C4-2B (cell line): ENCODE data around the gene MTUS2.

Experiments
- ZFX ChIP-seq: fragments of 450-650 bp; IDR thresholded peaks from 2 replicates; pipeline ENCODE4 v1.6.1; 2017
- TF ChIP-seq, protein P1 (sequence below): fragments of 450-650 bp; conservative IDR thresholded peaks from 2 replicates; pipeline ENCODE4 v1.5.1; 2017; ENCODE audit warnings: mild to moderate bottlenecking

DNA sequence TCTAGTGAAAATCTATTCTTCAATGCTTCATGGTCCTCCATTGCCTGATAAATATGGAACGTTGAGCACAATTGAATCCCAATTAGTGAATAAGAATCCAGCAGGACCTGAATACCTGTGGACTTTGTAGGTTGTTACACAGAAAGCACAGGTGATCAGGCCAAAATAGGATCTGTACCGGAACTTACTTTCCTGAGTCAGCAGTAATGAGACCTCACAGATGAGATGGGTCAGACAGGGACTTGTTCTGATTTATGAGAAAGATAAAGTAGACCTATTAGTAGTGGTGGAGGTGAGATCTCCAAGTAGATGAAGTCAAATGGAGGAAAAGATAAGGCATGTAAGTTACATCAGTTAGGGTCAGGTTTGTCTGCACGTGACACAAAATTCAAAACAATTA is 351.1 kb downstream of the MTUS2 start:
- TF ChIP-seq, protein P1, sequence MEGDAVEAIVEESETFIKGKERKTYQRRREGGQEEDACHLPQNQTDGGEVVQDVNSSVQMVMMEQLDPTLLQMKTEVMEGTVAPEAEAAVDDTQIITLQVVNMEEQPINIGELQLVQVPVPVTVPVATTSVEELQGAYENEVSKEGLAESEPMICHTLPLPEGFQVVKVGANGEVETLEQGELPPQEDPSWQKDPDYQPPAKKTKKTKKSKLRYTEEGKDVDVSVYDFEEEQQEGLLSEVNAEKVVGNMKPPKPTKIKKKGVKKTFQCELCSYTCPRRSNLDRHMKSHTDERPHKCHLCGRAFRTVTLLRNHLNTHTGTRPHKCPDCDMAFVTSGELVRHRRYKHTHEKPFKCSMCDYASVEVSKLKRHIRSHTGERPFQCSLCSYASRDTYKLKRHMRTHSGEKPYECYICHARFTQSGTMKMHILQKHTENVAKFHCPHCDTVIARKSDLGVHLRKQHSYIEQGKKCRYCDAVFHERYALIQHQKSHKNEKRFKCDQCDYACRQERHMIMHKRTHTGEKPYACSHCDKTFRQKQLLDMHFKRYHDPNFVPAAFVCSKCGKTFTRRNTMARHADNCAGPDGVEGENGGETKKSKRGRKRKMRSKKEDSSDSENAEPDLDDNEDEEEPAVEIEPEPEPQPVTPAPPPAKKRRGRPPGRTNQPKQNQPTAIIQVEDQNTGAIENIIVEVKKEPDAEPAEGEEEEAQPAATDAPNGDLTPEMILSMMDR = no peak
- no peak for TF ChIP-seq ZFX
